ENCODE measurements around the gene FBXO3. TPM values are rescaled to one million over a fixed set of nuclear protein-coding genes. Genes with fewer than 3 reads are reported as not detected.

The FBXO3 gene
- total RNA-seq, 4 donors from 2014 or later: 25.6 to 42.9 (median 27.8) TPM

DNA sequence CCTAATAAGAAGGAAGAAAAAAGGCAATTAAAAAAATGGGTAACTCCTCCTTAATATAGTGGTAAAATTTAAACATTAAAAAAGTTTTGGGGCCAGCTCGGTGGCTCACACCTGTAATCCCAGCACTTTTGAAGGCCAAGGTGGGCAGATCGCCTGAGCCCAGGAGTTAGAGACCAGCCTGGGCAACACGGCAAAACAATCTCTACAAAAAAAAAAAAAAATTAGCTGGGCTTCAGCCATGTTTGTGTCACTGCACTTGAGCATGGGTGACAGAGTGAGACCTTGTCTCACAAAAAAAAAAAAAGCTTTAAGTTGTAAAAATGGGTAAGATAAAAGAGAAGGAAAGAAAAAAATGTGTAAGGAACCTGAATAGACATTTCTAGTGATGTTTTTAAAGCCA, 11.3 kb upstream of the FBXO3 start:
- Histone ChIP-seq H3K9me3 (no peaks in the 10 kb centered on the region), H3K27me3 (no peaks in the 10 kb centered on the region), H3K36me3 (no peaks in the 10 kb centered on the region), H3K4me1 (no peaks in the 10 kb centered on the region), H3K27ac (no peak overlapping the region), H3K4me3 (no peak overlapping the region)
- DNase-seq: no peak
- TF ChIP-seq POLR2A (IDR thresholded peaks at IDR 0.05): no peak
- TF ChIP-seq, protein P1, sequence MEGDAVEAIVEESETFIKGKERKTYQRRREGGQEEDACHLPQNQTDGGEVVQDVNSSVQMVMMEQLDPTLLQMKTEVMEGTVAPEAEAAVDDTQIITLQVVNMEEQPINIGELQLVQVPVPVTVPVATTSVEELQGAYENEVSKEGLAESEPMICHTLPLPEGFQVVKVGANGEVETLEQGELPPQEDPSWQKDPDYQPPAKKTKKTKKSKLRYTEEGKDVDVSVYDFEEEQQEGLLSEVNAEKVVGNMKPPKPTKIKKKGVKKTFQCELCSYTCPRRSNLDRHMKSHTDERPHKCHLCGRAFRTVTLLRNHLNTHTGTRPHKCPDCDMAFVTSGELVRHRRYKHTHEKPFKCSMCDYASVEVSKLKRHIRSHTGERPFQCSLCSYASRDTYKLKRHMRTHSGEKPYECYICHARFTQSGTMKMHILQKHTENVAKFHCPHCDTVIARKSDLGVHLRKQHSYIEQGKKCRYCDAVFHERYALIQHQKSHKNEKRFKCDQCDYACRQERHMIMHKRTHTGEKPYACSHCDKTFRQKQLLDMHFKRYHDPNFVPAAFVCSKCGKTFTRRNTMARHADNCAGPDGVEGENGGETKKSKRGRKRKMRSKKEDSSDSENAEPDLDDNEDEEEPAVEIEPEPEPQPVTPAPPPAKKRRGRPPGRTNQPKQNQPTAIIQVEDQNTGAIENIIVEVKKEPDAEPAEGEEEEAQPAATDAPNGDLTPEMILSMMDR (IDR thresholded peaks at IDR 0.05): no peak

DNA sequence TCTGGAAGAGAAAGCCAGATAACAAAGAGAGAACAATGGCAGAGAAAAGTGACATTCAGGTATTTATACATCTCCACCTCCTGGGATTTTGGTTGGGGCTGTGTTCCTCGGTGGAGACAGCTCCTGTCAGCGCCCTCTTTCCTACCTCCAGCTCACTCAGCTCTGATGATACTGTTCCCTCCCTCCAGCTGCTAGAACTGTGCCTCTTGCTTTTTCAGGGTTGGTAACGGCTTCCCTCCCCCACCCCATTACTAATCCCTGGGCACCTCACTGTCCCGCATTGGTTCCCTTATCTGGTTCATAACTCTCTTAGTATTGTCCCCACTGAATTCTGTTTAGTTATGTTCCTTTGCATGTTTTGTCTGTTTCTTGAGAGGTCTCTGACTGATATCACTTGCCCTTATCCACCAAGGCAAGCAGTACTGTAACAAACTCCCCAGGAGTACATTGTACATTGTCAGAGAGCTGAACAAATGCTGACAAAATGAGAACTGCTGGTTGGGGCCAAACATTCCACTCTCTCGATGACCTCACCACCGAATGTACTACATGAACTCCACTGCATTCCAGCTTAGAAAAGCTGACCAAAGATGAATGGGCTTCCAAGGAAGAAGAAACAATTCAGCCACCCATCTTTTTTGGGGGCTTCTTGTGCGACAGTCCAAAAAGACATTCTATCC, 5.7 kb upstream of the FBXO3 start:
- H3K9me3 ChIP-seq: no peaks in the 10 kb centered on the region
- H3K4me1 ChIP-seq: peaks cover 0 to 7% (median 3%) of the 10 kb centered on the region in 4 donors
- H3K36me3 ChIP-seq: no peaks in the 10 kb centered on the region
- no peak for DNase-seq
- TF ChIP-seq POLR2A (IDR thresholded peaks at IDR 0.05): no peak
- TF ChIP-seq, protein P1 (IDR thresholded peaks at IDR 0.05): no peak
- no peak overlapping the region for H3K4me3 ChIP-seq
- no peak overlapping the region for H3K27ac ChIP-seq
- H3K27me3 ChIP-seq: no peaks in the 10 kb centered on the region

DNA sequence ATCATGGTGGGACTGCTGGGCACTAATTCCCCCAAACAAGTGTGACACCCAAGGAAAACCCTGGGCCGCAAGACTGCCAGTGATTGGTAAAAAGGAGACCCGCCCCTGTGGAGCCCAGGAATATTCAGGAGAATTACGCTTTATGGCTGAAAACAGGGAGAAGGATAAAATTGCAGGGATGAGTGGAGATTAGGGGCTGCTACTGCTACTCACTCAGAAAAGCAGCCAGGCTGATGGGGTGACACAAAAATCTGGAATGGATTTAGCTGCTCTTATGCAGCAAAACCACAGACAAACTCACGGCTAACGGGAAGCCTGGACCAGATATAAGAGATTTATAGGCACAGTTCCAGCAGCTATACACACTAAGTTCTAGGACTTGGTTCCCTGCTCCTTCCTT, 4.4 kb upstream of the FBXO3 start:
- no peak for DNase-seq
- H3K27me3 ChIP-seq: no peaks in the 10 kb centered on the region
- H3K4me1 ChIP-seq: peaks cover 0 to 8% (median 3%) of the 10 kb centered on the region in 4 donors
- H3K9me3 ChIP-seq: no peaks in the 10 kb centered on the region
- H3K4me3 ChIP-seq: no peak overlapping the region
- H3K36me3 ChIP-seq: no peaks in the 10 kb centered on the region
- TF ChIP-seq POLR2A (IDR thresholded peaks at IDR 0.05): no peak
- TF ChIP-seq, protein P1 (IDR thresholded peaks at IDR 0.05): no peak
- H3K27ac ChIP-seq: no peak overlapping the region

DNA sequence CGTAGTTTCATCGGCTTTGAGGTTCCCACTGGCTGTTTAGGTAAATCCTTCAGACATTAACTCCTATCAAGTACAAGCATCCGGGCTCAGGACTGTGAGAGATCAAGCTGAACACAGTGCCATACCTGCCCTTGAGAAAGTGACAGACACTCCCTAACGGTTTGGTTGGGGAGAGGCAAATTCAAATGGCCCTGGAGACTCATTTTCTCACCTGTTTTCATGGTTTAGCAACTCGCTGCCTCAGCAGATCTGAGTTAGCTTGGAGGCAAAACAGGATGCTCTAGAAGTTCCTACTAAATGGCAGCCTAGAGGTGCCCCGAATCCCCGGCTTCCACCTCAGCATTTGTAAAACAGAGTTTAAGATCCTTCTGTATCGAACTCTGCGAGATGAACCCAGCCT, 3.6 kb upstream of the FBXO3 start:
- Histone ChIP-seq H3K4me3 (no peak overlapping the region), H3K27ac (no peak overlapping the region), H3K4me1 (peaks cover 0 to 13% (median 9%) of the 10 kb centered on the region in 4 donors), H3K27me3 (no peaks in the 10 kb centered on the region), H3K36me3 (no peaks in the 10 kb centered on the region), H3K9me3 (no peaks in the 10 kb centered on the region)
- no peak for DNase-seq
- no peak for TF ChIP-seq POLR2A (IDR thresholded peaks at IDR 0.05)
- TF ChIP-seq, protein P1 (IDR thresholded peaks at IDR 0.05): no peak

DNA sequence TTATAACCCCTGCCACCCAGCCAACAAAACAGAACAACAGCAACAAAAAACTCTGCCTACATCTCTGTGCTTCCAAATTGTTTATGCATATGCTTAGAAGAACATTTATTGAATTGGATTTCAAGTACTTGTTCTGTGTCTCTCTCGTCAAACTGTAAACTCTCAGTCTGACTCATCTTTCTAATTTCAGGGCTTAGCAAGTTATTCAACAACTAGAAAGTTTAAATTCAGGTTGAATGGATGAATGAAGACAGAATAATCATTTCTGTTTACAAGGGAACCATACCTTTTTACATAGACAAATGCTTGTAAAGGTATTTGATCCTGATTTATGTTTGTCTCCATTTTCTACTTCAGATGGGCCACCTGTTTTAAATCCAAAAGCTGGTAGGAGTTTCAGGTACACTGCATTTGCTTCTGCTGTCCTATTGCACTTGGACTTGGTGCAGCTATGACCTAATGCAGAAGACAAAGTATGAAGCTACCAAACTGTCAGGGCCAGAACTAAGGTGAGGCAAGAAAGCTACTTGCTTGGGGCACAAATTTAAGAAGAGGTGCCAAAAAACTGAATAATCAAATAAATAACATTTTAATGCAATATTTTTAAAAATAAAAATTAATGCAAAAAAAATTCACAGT, 1.6 kb upstream of the FBXO3 start:
- Histone ChIP-seq H3K4me3 (no peak overlapping the region), H3K4me1 (peaks cover 0 to 20% (median 11%) of the 10 kb centered on the region in 4 donors), H3K27me3 (no peaks in the 10 kb centered on the region), H3K9me3 (no peaks in the 10 kb centered on the region), H3K27ac (no peak overlapping the region), H3K36me3 (no peaks in the 10 kb centered on the region)
- DNase-seq: no peak
- TF ChIP-seq POLR2A (IDR thresholded peaks at IDR 0.05): no peak
- TF ChIP-seq, protein P1 (IDR thresholded peaks at IDR 0.05): no peak

All from Peyer's patch (tissue), 4 donors.